Thyroid gland (tissue), 4 donors: ENCODE data around the gene ANAPC10. TPM values are rescaled to one million over a fixed set of nuclear protein-coding genes. Genes with fewer than 3 reads are reported as not detected.

Source experiments
- DNase-seq, 2 donors: peaks; one replicate each; pipeline ENCODE4 v3.0.0-alpha.2; 2019
- H3K27ac ChIP-seq, 3 donors: fragments of 200-600 bp; sonication (generic); 1 replicate in 2 of 3; 2 replicates in 1 of 3; pipeline ENCODE4 v1.5.1; 2016 to 2019; ENCODE audit warnings: mild to moderate bottlenecking in 1 of 3, moderate library complexity in 1 of 3
- H3K27me3 ChIP-seq: fragments of 200-600 bp; sonication (generic); one replicate; pipeline ENCODE4 v1.5.1; 2019
- H3K36me3 ChIP-seq, 2 donors: fragments of 200-600 bp; sonication (generic); one replicate each; pipeline ENCODE4 v1.5.1; 2016 to 2019
- H3K4me1 ChIP-seq, 2 donors: fragments of 200-600 bp; sonication (generic); one replicate each; pipeline ENCODE4 v1.5.1; 2017 to 2019
- H3K4me3 ChIP-seq, 3 donors: fragments of 200-600 bp; sonication (generic); replicated peaks in 1 of 3; 1 replicate in 2 of 3; 2 replicates in 1 of 3; pipeline ENCODE4 v1.5.1; 2016; ENCODE audit warnings: mild to moderate bottlenecking in 1 of 3
- H3K9me3 ChIP-seq: fragments of 200-600 bp; sonication (generic); one replicate; pipeline ENCODE4 v1.5.1; 2017
- POLR2A ChIP-seq, 2 donors: fragments of 450-650 bp; IDR thresholded peaks; one replicate each; pipeline ENCODE4 v1.6.1; 2017; ENCODE audit warnings: antibody characterized with exemption in 2 of 2, mild to moderate bottlenecking in 2 of 2, moderate library complexity in 1 of 2
- WGBS, 2 donors: methylation state at CpG; one replicate each; pipeline ENCODE4 v1.1.5; 2017; 5-methylcytosine and 5-hydroxymethylcytosine counted together
- intact Hi-C: fragments of 100-400 bp; cut with DNase I; formaldehyde crosslinking; loops from one replicate; pipeline ENCODE4 v1.15.1; 2023
- total RNA-seq, 4 donors: library from RNA; depleted of rRNA; stranded (reverse); fragments of >200 nt; gene quantifications; one replicate each; pipeline ENCODE4 v1.2.3, GENCODE V29; 2016
- TF ChIP-seq, protein P1 (sequence below), 6 experiments: fragments of 200-600 bp in 3 of 6; fragments of 450-650 bp in 3 of 6; sonication (generic) in 3 of 6; IDR thresholded peaks; one replicate each; pipeline ENCODE4 v1.5.1; 2016 to 2019; ENCODE audit warnings: antibody characterized with exemption in 6 of 6, mild to moderate bottlenecking in 2 of 6, inconsistent platforms in 1 of 6, moderate library complexity in 1 of 6

ANAPC10 gene
- total RNA-seq, 4 donors from 2014 or later = 35.1 to 80.8 (median 47.9) TPM

DNA sequence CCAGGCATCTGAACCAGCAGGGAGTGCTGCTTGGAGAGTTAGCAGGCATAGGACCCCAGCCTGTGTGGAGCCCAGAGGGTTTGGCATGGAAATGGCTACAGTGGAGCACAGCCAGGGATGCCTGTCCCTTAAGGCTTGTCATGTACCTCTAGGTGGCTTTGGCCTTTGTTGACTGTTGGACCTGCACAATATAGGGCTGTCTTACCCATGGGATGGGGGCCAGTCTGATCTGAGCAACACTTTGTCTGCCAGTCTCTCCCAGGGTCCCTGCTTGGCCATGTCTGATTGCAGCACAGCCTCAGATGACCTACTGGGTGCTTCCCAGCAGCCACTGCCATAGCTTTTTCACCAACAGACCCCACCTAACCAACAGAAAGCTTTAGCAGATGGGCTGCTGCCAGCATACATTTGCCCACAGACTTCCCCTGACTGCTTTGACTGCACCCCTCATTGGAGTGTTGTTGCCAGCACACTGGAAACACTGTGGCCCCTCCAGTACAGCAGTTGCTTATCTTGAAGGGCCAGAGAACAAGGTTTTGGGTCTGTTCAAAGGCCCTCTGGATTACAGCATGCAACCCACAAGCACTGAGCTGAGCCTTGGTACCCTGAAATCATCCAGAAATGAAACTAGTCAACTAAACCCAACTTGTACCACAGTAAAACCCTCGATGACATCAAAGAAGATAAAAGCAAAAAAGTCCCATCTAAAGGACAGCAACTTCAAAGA lies 22.1 kb downstream of the ANAPC10 start:
- no peak for DNase-seq
- Histone ChIP-seq H3K36me3 (peaks cover 0 to 6% of the 10 kb centered on the region in 2 donors), H3K9me3 (no peaks in the 10 kb centered on the region), H3K27me3 (no peaks in the 10 kb centered on the region), H3K4me3 (no peak overlapping the region), H3K4me1 (no peaks in the 10 kb centered on the region), H3K27ac (no peak overlapping the region)
- TF ChIP-seq, protein P1, sequence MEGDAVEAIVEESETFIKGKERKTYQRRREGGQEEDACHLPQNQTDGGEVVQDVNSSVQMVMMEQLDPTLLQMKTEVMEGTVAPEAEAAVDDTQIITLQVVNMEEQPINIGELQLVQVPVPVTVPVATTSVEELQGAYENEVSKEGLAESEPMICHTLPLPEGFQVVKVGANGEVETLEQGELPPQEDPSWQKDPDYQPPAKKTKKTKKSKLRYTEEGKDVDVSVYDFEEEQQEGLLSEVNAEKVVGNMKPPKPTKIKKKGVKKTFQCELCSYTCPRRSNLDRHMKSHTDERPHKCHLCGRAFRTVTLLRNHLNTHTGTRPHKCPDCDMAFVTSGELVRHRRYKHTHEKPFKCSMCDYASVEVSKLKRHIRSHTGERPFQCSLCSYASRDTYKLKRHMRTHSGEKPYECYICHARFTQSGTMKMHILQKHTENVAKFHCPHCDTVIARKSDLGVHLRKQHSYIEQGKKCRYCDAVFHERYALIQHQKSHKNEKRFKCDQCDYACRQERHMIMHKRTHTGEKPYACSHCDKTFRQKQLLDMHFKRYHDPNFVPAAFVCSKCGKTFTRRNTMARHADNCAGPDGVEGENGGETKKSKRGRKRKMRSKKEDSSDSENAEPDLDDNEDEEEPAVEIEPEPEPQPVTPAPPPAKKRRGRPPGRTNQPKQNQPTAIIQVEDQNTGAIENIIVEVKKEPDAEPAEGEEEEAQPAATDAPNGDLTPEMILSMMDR (IDR thresholded peaks at IDR 0.05) = no peak
- TF ChIP-seq POLR2A (IDR thresholded peaks at IDR 0.05) = no peak
- intact Hi-C loops = no loop called here
- 95 to 96% methylated on average over 1 of the region's 1 CpG for WGBS, 2 donors

- peaks cover 0 to 9% of the 10 kb centered on the region in 2 donors for H3K36me3 ChIP-seq
- WGBS, 2 donors = 94 to 95% methylated on average over 2 of the region's 2 CpGs
- intact Hi-C loops = no loop called here
- DNase-seq = no peak
- H3K27ac ChIP-seq = no peak overlapping the region
- H3K9me3 ChIP-seq = no peaks in the 10 kb centered on the region
- no peak overlapping the region for H3K4me3 ChIP-seq
- H3K27me3 ChIP-seq = no peaks in the 10 kb centered on the region
- peaks cover under 1 to 1% of the 10 kb centered on the region in 2 donors for H3K4me1 ChIP-seq
- TF ChIP-seq, protein P1 (IDR thresholded peaks at IDR 0.05) = no peak
- TF ChIP-seq POLR2A (IDR thresholded peaks at IDR 0.05) = no peak
Observed at GRCh38 chr4:145071560-145071959, 26.4 kb downstream of the ANAPC10 start.

DNA sequence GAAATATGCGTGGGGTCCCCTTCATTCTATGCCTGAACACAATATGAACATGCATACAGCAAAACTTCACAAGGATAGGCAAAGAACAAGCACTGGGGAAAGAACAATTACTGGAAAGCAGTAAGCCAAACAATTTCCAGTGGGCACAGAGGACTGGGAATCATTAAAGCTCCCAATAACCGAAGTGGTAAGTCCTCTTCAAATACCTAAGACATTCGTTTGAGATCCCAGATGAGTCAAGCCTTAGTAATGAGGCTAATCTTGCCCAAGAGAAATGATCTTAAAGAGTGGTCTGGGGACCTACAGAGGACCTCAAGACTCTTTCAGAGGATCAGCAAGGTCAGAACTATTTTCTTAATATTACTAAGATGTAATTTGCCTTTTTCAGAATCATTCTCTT lies 28.6 kb downstream of the ANAPC10 start:
- Histone ChIP-seq H3K36me3 (peaks cover 0 to 4% of the 10 kb centered on the region in 2 donors), H3K4me1 (peaks cover 7 to 13% of the 10 kb centered on the region in 2 donors), H3K27ac (no peak overlapping the region), H3K4me3 (no peak overlapping the region), H3K27me3 (no peaks in the 10 kb centered on the region), H3K9me3 (no peaks in the 10 kb centered on the region)
- TF ChIP-seq POLR2A (IDR thresholded peaks at IDR 0.05) = no peak
- TF ChIP-seq, protein P1 (IDR thresholded peaks at IDR 0.05) = no peak
- WGBS, 2 donors = 85 to 88% methylated on average over 3 of the region's 3 CpGs
- DNase-seq = no peak
- intact Hi-C loops = no loop called here

DNA sequence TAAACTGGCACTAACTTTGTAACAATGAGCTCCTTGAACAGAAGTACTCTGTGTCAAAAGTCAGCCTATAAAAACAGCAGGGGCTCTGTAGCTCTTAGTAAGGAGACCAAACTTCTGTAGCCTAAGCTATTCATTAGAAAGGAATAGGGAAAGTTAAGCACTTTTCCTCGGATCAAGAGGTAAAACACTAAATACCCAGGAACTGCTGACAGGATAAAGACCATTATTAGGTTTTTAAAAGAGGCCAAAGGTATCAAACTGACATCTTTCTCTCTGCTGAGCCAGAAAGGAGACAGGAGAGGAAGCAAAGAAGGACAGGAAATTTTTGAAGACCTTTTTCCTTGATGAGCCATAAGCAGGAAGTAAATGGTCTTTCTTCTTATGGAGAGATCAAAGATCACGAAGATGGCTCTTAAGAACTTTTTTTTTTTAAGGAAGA lies 31.9 kb downstream of the ANAPC10 start:
- intact Hi-C loops = no loop called here
- Histone ChIP-seq H3K27ac (peak overlapping the region in 1 of 3 donors; percentile 12), H3K9me3 (no peaks in the 10 kb centered on the region), H3K27me3 (no peaks in the 10 kb centered on the region), H3K4me3 (no peak overlapping the region), H3K4me1 (peaks cover 7 to 13% of the 10 kb centered on the region in 2 donors), H3K36me3 (peaks cover 0 to 4% of the 10 kb centered on the region in 2 donors)
- TF ChIP-seq, protein P1 (IDR thresholded peaks at IDR 0.05) = no peak
- TF ChIP-seq POLR2A (IDR thresholded peaks at IDR 0.05) = no peak
- WGBS, 2 donors = 37 to 46% methylated on average over 2 of the region's 2 CpGs
- no peak for DNase-seq

DNA sequence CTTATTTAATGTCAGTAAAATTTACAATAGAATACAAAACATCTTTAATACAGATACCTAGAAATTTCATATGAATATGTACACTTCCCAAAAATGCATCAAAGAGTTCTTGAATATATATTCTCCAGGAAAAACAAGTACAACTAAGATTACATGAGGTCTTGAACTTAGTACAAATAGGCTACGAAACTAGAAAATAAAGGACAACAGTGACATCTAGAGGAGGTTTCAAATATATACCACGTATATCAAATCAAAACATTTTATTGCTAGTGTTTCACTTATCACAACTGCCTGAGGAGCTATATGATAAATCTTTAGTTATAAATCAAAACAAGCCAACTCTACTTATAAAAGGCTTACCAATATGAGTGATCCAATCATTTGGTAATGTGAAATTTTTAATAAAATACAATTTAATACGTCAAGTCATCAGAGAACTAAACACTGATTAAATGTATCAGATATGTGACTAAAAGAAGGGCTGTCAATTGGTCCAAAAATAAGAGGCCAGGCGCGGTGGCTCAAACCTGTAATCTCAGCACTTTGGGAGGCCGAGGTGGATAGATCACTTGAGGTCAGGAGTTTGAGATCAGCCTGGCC lies 36.6 kb downstream of the ANAPC10 start:
- 67 to 71% methylated on average over 6 of the region's 6 CpGs for WGBS, 2 donors
- H3K4me3 ChIP-seq = no peak overlapping the region
- H3K27me3 ChIP-seq = no peaks in the 10 kb centered on the region
- no peak for DNase-seq
- H3K27ac ChIP-seq = no peak overlapping the region
- intact Hi-C loops = no loop called here
- H3K36me3 ChIP-seq = no peaks in the 10 kb centered on the region
- TF ChIP-seq, protein P1 (IDR thresholded peaks at IDR 0.05) = peak in 3 of 6 experiments; percentile 51 to 56 (median 52)
- no peak for TF ChIP-seq POLR2A (IDR thresholded peaks at IDR 0.05)
- H3K4me1 ChIP-seq = peaks cover 4 to 11% of the 10 kb centered on the region in 2 donors
- no peaks in the 10 kb centered on the region for H3K9me3 ChIP-seq
